Esophagus muscularis mucosa (tissue), 4 donors: ENCODE results near the gene KIF3B.

ENCODE experiments used
- CTCF ChIP-seq, 3 experiments: fragments of 200-600 bp in 2 of 3; fragments of 450-650 bp in 1 of 3; sonication (generic) in 2 of 3; IDR thresholded peaks; one replicate each; pipeline ENCODE4 v1.5.1; 2017 to 2019; ENCODE audit warnings: antibody characterized with exemption in 3 of 3, mild to moderate bottlenecking in 2 of 3, moderate library complexity in 1 of 3
- EP300 ChIP-seq: sonication (generic); formaldehyde crosslinking; IDR thresholded peaks from one replicate; pipeline ENCODE4 v1.6.1; 2017; ENCODE audit warnings: antibody characterized with exemption
- POLR2A ChIP-seq: fragments of 450-650 bp; IDR thresholded peaks from one replicate; pipeline ENCODE4 v1.6.1; 2017; ENCODE audit warnings: antibody characterized with exemption, moderate library complexity, mild to moderate bottlenecking, low read depth
- POLR2AphosphoS5 ChIP-seq, 2 donors: sonication (generic); formaldehyde crosslinking; IDR thresholded peaks; one replicate each; pipeline ENCODE4 v1.6.1; 2017; ENCODE audit warnings: antibody characterized with exemption in 2 of 2

- no peak for TF ChIP-seq POLR2AphosphoS5 (IDR thresholded peaks at IDR 0.05)
- no peak for TF ChIP-seq CTCF (IDR thresholded peaks at IDR 0.05)
- TF ChIP-seq POLR2A, result no peak
- no peak for TF ChIP-seq EP300
Measured at GRCh38 chr20:32320305-32320704, 42.9 kb downstream of the KIF3B start.
